Mesothelial cell of epicardium (in vitro differentiated cells): ENCODE data around the gene RAB6D. TPM values are rescaled to one million over a fixed set of nuclear protein-coding genes. Genes with fewer than 3 reads are reported as not detected.
"Not testable (repeated sequence)": the region's sequence is repeated elsewhere in the genome, so short reads cannot be mapped to it uniquely, and the experiment has no call there.

ENCODE experiments used
- DNase-seq, 2 experiments: peaks; one replicate each; pipeline ENCODE4 v3.0.0; 2021; ENCODE audit warnings: low spot score in 2 of 2; ENCODE audit not compliant: unreplicated experiment in 2 of 2
- H3K27ac Mint-ChIP-seq: 2 replicates; pipeline ENCODE4 v1.8.0; 2021; ENCODE audit warnings: mixed read lengths
- H3K27me3 Mint-ChIP-seq: 2 replicates; pipeline ENCODE4 v1.8.0; 2021; ENCODE audit warnings: low read depth, mixed read lengths
- H3K36me3 Mint-ChIP-seq: 2 replicates; pipeline ENCODE4 v1.8.0; 2021; ENCODE audit warnings: mixed read lengths
- H3K4me1 Mint-ChIP-seq: 2 replicates; pipeline ENCODE4 v1.8.0; 2021; ENCODE audit warnings: mixed read lengths
- H3K4me3 Mint-ChIP-seq: 2 replicates; pipeline ENCODE4 v1.8.0; 2021; ENCODE audit warnings: mild to moderate bottlenecking, moderate library complexity, mixed read lengths
- H3K9me3 Mint-ChIP-seq: 2 replicates; pipeline ENCODE4 v1.8.0; 2021; ENCODE audit warnings: mixed read lengths
- CTCF ChIP-seq: fragments of 200-600 bp; sonication (generic); IDR thresholded peaks from one replicate; pipeline ENCODE4 v1.5.0; 2021; ENCODE audit warnings: antibody characterized with exemption; ENCODE audit not compliant: unreplicated experiment
- total RNA-seq: library from RNA; stranded (reverse); gene quantifications from 3 replicates; pipeline ENCODE4 v1.2.1, GENCODE V29; 2021

Gene RAB6D
- total RNA-seq, 1 donor from 2014 or later = not detected

- no peak for TF ChIP-seq CTCF
- peaks cover 6% of the 10 kb centered on the region for H3K4me1 Mint-ChIP-seq
- no peak overlapping the region for H3K4me3 Mint-ChIP-seq
- H3K27me3 Mint-ChIP-seq = peaks cover 53% of the 10 kb centered on the region
- no peaks in the 10 kb centered on the region for H3K9me3 Mint-ChIP-seq
- no peak for DNase-seq
- no peak overlapping the region for H3K27ac Mint-ChIP-seq
- no peaks in the 10 kb centered on the region for H3K36me3 Mint-ChIP-seq
These were observed 25.7 kb upstream of the RAB6D start for GRCh38 chr2:131389657-131390056.

- not testable (repeated sequence) for H3K4me1 Mint-ChIP-seq, DNase-seq, H3K27ac Mint-ChIP-seq, H3K36me3 Mint-ChIP-seq, H3K4me3 Mint-ChIP-seq, H3K9me3 Mint-ChIP-seq
- peaks cover 44% of the 10 kb centered on the region for H3K27me3 Mint-ChIP-seq
These were observed 24.9 kb upstream of the RAB6D start for GRCh38 chr2:131388834-131389233.

- not testable (repeated sequence) for DNase-seq, H3K9me3 Mint-ChIP-seq, H3K36me3 Mint-ChIP-seq, H3K4me3 Mint-ChIP-seq, H3K27ac Mint-ChIP-seq, H3K4me1 Mint-ChIP-seq
- H3K27me3 Mint-ChIP-seq = peaks cover 15% of the 10 kb centered on the region
These were observed 9.1 kb upstream of the RAB6D start for GRCh38 chr2:131373111-131373510.

- Mint-ChIP-seq H3K36me3 (no peaks in the 10 kb centered on the region), H3K27me3 (peaks cover 28% of the 10 kb centered on the region), H3K4me1 (no peaks in the 10 kb centered on the region), H3K9me3 (no peaks in the 10 kb centered on the region), H3K4me3 (no peak overlapping the region), H3K27ac (no peak overlapping the region)
- no peak for TF ChIP-seq CTCF
- DNase-seq = no peak
These were observed 6.0 kb upstream of the RAB6D start for GRCh38 chr2:131369954-131370353.

- H3K9me3 Mint-ChIP-seq, H3K4me1 Mint-ChIP-seq, DNase-seq, H3K36me3 Mint-ChIP-seq, H3K27ac Mint-ChIP-seq, H3K4me3 Mint-ChIP-seq: not testable (repeated sequence)
- peaks cover 35% of the 10 kb centered on the region for H3K27me3 Mint-ChIP-seq
These were observed 4.6 kb upstream of the RAB6D start for GRCh38 chr2:131368493-131369066.

GRCh38 chr2:131367352-131367751 is 3.4 kb upstream of the RAB6D start:
- Mint-ChIP-seq H3K4me1 (peaks cover 6% of the 10 kb centered on the region), H3K27ac (no peak overlapping the region), H3K27me3 (peaks cover 46% of the 10 kb centered on the region), H3K9me3 (no peaks in the 10 kb centered on the region), H3K4me3 (no peak overlapping the region), H3K36me3 (no peaks in the 10 kb centered on the region)
- DNase-seq = no peak
- TF ChIP-seq CTCF = no peak

GRCh38 chr2:131366643-131367042 is 2.7 kb upstream of the RAB6D start:
- TF ChIP-seq CTCF = no peak
- Mint-ChIP-seq H3K9me3 (no peaks in the 10 kb centered on the region), H3K4me3 (no peak overlapping the region), H3K36me3 (no peaks in the 10 kb centered on the region), H3K27ac (no peak overlapping the region), H3K4me1 (peaks cover 6% of the 10 kb centered on the region), H3K27me3 (peaks cover 53% of the 10 kb centered on the region)
- DNase-seq = no peak
